Suppressor macrophage treated with lipopolysaccharide for 1 hour (primary cell): ENCODE results near the gene HPS5.
A peak's percentile ranks its signal among the peaks of the same experiment; 100 is the strongest.
"Not testable (repeated sequence)": the region's sequence is repeated elsewhere in the genome, so short reads cannot be mapped to it uniquely, and the experiment has no call there.

ENCODE experiments used
- DNase-seq, 3 donors: peaks; one replicate each; pipeline ENCODE4 v3.0.0-alpha.2; 2020 to 2022

The HPS5 gene

GRCh38 chr11:18271206-18271605 lies 50.7 kb downstream of the HPS5 start:
- no peak for DNase-seq

- DNase-seq: no peak
Measured at GRCh38 chr11:18270102-18270501, 51.8 kb downstream of the HPS5 start.

GRCh38 chr11:18269252-18269651 lies 52.7 kb downstream of the HPS5 start:
- not testable (repeated sequence) for DNase-seq

DNA sequence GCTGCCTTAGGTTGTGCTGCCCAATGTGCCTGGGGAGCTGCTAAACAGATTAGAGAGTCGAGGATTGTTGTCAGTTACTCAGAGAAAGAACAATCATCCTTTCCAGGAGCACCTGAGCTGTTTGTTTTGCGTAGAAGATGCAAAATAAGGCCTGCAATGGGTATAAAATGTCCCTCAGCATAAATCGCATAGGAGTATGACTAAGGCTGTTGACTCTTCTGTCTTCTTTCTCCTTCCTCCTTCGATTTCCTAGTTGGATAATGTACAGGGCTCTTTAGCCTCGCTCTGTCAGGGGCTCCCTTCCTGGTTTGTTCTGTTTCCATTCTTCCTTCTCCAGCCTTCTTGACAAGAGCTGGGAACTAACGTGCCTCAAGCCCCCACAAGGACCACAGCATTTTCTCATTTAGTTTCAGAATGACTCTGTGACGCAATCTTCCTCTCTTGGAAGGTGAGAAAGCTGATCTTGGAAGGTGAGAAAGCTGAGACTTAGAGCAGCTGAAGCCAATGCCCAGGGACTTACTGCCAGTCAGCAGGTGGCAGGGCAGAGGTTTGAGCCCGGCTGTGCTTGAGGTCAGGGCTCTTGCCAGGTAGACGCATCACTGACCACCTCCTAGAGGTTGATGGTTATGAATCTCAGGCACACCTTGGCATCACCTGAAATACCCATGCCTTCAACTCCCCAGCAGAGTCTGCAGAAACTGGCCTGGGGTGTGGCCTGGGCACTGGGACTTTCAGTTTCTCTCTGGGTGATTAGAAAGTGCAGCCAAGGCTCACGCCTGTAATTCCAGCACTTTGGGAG lies 54.4 kb downstream of the HPS5 start:
- DNase-seq: not testable (repeated sequence)

DNA sequence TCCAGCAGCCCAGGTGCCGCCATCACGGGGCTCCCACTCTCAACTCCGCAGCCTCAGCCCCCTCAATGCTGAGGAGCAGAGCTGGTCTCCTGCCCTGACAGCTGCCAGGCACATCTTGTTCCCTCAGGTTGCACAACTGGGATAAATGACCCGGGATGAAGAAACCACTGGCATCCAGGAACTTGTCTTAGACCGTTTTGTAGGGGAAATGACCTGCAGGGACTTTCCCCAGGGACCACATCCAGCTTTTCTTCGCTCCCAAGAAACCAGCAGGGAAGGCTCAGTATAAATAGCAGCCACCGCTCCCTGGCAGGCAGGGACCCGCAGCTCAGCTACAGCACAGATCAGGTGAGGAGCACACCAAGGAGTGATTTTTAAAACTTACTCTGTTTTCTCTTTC lies 56.0 kb downstream of the HPS5 start, which contains the start of gene SAA1:
SAA1 (plus strand) TSS at position 316 of the 400 bp plus-strand sequence. CDS start 624 bp downstream, outside the sequence.
- DNase-seq: no peak

GRCh38 chr11:18264677-18265555 lies 57.0 kb downstream of the HPS5 start:
- no peak for DNase-seq

DNA sequence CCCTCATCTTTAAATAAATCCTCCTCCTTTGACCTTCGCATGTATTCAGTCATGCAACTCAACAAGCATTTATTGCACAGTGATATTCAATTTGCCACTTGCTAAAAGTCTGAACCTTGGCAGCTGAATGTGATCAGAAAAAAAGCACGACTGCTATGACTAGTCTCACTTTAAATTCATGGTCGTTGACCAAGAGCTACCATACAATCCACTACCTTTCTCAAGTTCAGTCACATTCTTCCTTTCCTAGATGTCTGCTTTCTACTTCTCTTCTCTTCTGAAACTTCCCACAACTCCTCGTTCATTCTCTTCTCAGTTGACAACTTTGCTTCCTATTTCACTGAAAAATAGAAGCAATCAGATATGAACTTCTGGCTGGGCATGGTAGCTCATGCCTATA lies 57.9 kb downstream of the HPS5 start:
- DNase-seq: no peak

GRCh38 chr11:18262681-18263350 lies 59.1 kb downstream of the HPS5 start:
- not testable (repeated sequence) for DNase-seq

DNA sequence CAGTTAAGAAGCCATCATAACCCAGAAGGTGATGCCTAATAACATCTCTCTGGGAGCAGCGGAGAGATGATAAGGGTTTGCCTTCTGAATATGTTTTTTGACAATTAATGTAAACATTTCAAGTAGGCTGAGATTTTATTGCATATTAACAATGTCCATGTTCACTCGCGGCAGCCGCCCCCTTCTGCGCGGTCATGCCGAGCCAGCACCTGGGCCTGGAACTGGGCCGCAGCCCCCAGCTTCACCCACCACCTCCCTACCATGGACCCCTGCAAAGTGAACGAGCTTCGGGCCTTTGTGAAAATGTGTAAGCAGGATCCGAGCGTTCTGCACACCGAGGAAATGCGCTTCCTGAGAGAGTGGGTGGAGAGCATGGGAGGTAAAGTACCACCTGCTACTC lies 60.2 kb downstream of the HPS5 start:
- no peak for DNase-seq

DNA sequence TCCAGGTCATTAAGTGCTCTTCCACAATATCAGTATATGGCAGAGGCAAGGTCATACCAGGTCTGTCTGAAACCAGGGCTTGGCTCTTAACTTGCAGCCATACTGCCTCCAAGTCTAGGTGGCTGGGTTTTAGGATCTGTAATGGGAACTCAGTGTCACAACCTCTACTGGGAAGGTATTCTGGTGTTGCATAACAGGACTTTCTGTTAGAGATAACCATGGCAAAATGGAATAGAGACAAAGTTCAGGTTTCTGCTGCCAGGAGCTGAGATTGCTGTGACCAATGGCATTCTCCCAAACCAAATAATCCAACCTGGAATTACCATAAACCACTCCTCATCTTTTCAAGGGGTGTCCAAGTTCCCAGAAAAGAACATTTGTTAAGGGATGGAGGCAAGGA lies 62.7 kb downstream of the HPS5 start:
- no peak for DNase-seq

DNA sequence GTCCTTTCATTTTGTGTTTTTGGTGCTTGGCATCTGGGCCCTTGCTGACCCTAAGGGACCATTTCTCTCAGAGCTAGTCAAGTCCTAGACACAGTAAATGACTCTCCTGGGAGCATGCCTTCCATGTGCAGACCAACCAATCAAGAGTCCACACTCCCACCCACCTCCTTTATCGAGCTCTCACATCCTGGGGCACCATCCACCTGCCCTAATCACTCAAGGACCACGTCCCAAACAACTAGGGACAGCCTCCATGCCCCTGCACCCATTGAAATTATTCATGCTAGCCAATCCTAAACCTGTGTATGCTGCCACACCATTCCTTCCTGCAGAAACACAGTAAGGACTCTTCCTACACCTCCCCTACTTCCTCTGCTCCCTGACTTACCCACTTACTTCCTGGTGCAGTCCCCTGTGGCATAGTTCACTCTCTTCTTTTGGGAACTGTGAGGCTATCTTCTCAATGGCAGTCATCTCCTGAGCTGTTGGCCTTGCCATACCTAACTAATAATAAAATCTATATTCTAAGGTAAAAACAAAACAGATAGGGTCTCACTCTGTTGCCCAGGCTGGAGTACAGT lies 67.1 kb downstream of the HPS5 start:
- no peak for DNase-seq

DNA sequence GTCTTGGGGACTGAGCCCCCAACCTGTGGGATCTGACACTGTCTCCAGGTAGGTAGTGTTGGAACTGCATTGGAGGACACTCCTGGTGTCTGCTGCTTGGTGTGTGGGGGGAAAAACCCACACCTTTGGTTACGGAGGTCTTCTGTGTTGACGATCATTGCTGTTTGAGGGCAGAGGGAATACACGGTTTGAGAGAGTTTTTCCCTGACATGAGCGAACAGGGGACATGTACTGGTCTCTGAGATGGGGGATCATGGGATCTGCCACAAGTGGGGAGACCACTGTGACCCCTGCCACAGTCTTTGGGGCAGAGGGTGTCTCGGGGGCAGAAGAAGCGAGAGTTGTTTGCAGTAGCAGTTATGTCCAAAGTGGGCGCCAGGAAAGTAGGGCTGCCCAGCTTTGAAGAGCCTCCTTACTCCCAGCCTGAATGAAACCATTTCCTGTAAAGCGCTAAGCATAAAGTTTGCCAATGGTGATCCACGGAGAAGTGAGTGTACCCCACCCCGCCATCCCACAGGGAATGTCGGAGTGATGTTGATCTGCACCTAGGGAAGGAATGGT lies 68.1 kb downstream of the HPS5 start:
- DNase-seq: no peak

- no peak for DNase-seq
Measured at GRCh38 chr11:18253233-18253632, 68.7 kb downstream of the HPS5 start.

DNA sequence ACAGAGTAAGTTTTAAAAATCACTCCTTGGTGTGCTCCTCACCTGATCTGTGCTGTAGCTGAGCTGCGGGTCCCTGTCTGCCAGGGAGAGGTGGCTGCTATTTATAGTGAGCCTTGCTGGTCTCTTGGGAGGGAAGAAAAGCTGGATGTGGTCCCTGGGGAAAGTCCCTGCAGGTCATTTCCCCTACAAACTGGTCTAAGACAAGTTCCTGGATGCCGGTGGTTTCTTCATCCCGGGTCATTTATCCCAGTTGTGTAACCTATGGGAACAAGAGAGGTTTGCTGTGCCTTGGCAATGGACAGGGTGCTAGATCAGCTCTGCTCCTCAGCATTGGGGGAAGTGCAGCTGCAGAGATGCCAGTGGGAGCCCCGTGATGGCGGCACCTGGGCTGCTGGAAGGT lies 73.4 kb downstream of the HPS5 start, which contains the start of gene SAA2:
SAA2 (minus strand) TSS at position 108 of the 400 bp plus-strand sequence. CDS start 657 bp downstream, outside the sequence.
- no peak for DNase-seq

DNA sequence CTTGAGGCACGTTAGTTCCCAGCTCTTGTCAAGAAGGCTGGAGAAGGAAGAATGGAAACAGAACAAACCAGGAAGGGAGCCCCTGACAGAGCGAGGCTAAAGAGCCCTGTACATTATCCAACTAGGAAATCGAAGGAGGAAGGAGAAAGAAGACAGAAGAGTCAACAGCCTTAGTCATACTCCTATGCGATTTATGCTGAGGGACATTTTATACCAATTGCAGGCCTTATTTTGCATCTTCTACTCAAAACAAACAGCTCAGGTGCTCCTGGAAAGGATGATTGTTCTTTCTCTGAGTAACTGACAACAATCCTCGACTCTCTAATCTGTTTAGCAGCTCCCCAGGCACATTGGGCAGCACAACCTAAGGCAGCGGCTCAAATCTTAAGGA lies 74.8 kb downstream of the HPS5 start:
- not testable (repeated sequence) for DNase-seq

DNA sequence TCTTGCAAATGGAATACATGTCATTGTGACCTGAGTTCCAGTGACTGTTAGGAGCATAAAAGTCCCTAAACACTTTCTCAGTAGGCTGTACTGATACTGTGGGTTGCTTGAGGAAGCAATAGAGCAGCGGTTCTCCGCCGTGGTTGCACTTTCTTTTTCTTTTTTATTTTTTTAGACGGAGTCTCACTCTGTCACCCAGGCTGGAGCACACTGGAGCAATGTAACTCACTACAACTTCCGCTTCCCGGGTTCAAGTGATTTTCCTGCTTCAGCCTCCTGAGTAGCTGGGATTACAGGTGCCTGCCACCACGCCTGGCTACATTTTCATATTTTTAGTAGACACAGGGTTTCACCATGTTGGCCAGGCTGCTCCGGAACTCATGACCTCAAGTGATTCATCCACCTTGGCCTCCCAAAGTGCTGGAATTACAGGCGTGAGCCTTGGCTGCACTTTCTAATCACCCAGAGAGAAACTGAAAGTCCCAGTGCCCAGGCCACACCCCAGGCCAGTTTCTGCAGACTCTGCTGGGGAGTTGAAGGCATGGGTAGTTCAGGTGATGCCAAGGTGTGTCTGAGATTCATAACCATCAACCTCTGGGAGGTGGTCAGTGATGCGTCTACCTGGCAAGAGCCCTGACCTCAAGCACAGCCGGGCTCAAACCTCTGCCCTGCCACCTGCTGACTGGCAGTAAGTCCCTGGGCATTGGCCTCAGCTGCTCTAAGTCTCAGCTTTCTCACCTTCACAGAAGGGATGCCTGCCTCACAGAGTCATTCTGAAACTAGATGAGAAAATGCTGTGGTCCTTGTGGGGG lies 75.4 kb downstream of the HPS5 start:
- DNase-seq: peak; percentile 54 to 66 (median 60)

- DNase-seq: no peak
Measured at GRCh38 chr11:18245396-18245795, 76.5 kb downstream of the HPS5 start.

GRCh38 chr11:18243783-18244362 lies 78.1 kb downstream of the HPS5 start:
- peak; percentile 84 to 90 (median 89) for DNase-seq

GRCh38 chr11:18239655-18240054 lies 82.3 kb downstream of the HPS5 start:
- DNase-seq: no peak

- no peak for DNase-seq
Measured at GRCh38 chr11:18236664-18237356, 85.1 kb downstream of the HPS5 start, which contains the start of gene SAA4. TSS of gene SAA4 (minus strand) at chr11:18236802. CDS start at chr11:18235926, 876 bp downstream.
